GM12892 (cell line): Measurements from ENCODE around the gene PDGFB.

Experiments used
- POLR2A ChIP-seq: IDR thresholded peaks from 2 replicates; pipeline ENCODE4 v1.6.1; 2011; ENCODE audit warnings: low read depth, low read length, control low read depth
- POLR2AphosphoS5 ChIP-seq: IDR thresholded peaks from 2 replicates; pipeline ENCODE4 v1.6.1; 2011; ENCODE audit warnings: low read depth, low read length, control low read depth
- TAF1 ChIP-seq: IDR thresholded peaks from 2 replicates; pipeline ENCODE4 v1.6.1; 2011; ENCODE audit warnings: low read depth, mild to moderate bottlenecking, control low read depth, low read length, borderline replicate concordance

- TF ChIP-seq POLR2A (no peak), POLR2AphosphoS5 (no peak), TAF1 (no peak)
These were observed 6.7 kb downstream of the PDGFB start for GRCh38 chr22:39238101-39238466.
